SK-N-SH (cell line): ENCODE results near the gene COG2. TPM values are rescaled to one million over a fixed set of nuclear protein-coding genes. Genes with fewer than 3 reads are reported as not detected.

ENCODE experiments used
- CTCF ChIA-PET: fragments of 300-600, 350-600 bp; formaldehyde crosslinking; extraction: SDS; loops from one replicate; lab custom pipeline; 2021; lab: Yijun Ruan, JAX
- POLR2A ChIA-PET: fragments of 350-600 bp; sonication (Branson Sonifier 250); formaldehyde crosslinking; extraction: SDS; loops from one replicate; lab custom pipeline; 2020; ENCODE audit warnings: antibody characterized with exemption, inconsistent platforms; lab: Yijun Ruan, JAX
- DNase-seq: peaks from one replicate; pipeline ENCODE4 v3.0.0; 2012
- H2AFZ ChIP-seq: fragments of 200-600 bp; sonication (generic); 2 replicates; pipeline ENCODE4 v1.8.1; 2016; ENCODE audit warnings: antibody characterized with exemption, mild to moderate bottlenecking, low read depth
- H3F3A ChIP-seq: fragments of 200-600 bp; sonication (generic); replicated peaks from 2 replicates; pipeline ENCODE3; 2016; ENCODE audit warnings: antibody characterized with exemption, mild to moderate bottlenecking; ENCODE audit not compliant: insufficient read depth
- H3K27ac ChIP-seq, 2 experiments: fragments of 200-500 bp in 1 of 2; fragments of 200-600 bp in 1 of 2; sonication (Bioruptor generic) in 1 of 2; sonication (generic), shearing (Covaris generic) in 1 of 2; 2 replicates each; pipeline versions ENCODE4 v1.5.1 to v1.6.1; 2014 to 2016; ENCODE audit warnings: low read depth in 2 of 2, inconsistent platforms in 1 of 2, low read length in 1 of 2, mild to moderate bottlenecking in 1 of 2, mixed read lengths in 1 of 2
- H3K27me3 ChIP-seq: fragments of 200-600 bp; sonication (generic), shearing (Covaris generic); 2 replicates; pipeline ENCODE4 v1.6.1; 2016; ENCODE audit warnings: mixed run types; ENCODE audit not compliant: insufficient read depth
- H3K36me3 ChIP-seq, 2 experiments: fragments of 200-500 bp in 1 of 2; fragments of 200-600 bp in 1 of 2; sonication (Bioruptor generic) in 1 of 2; sonication (generic) in 1 of 2; replicated peaks in 1 of 2; 2 replicates each; pipeline versions ENCODE3 to v1.5.1; 2014 to 2016; ENCODE audit warnings: low read length in 1 of 2, mild to moderate bottlenecking in 1 of 2; ENCODE audit not compliant: insufficient read depth in 2 of 2, control insufficient read depth in 1 of 2
- H3K4me1 ChIP-seq, 2 experiments: fragments of 200-500 bp in 1 of 2; fragments of 200-600 bp in 1 of 2; sonication (Bioruptor generic) in 1 of 2; sonication (generic), shearing (Covaris generic) in 1 of 2; 2 replicates each; pipeline versions ENCODE4 v1.5.1 to v1.6.1; 2014 to 2016; ENCODE audit warnings: low read depth in 1 of 2, low read length in 1 of 2, mixed run types in 1 of 2; ENCODE audit not compliant: insufficient read depth in 2 of 2, control insufficient read depth in 1 of 2
- H3K4me2 ChIP-seq: fragments of 200-600 bp; sonication (generic), shearing (Covaris generic); 2 replicates; pipeline ENCODE4 v1.6.1; 2017; ENCODE audit warnings: mixed run types
- H3K4me3 ChIP-seq, 2 experiments: fragments of 200-500 bp in 1 of 2; fragments of 200-600 bp in 1 of 2; sonication (Bioruptor generic) in 1 of 2; sonication (generic), shearing (Covaris generic) in 1 of 2; 2 replicates each; pipeline versions ENCODE4 v1.5.1 to v1.8.1; 2014 to 2016; ENCODE audit warnings: low read depth in 2 of 2, inconsistent platforms in 1 of 2, low read length in 1 of 2, mild to moderate bottlenecking in 1 of 2, mixed read lengths in 1 of 2, moderate library complexity in 1 of 2
- H3K79me2 ChIP-seq: fragments of 200-600 bp; sonication (generic); 2 replicates; pipeline ENCODE4 v1.8.1; 2017; ENCODE audit warnings: mild to moderate bottlenecking; ENCODE audit not compliant: insufficient read depth
- H3K9ac ChIP-seq: fragments of 200-600 bp; sonication (generic); 2 replicates; pipeline ENCODE4 v1.6.1; 2017; ENCODE audit warnings: mixed run types
- H3K9me2 ChIP-seq: fragments of 200-600 bp; sonication (generic); 2 replicates; pipeline ENCODE4 v1.6.1; 2017; ENCODE audit warnings: mixed run types
- H3K9me3 ChIP-seq: fragments of 200-600 bp; sonication (generic); 2 replicates; pipeline ENCODE4 v1.6.1; 2017; ENCODE audit warnings: mixed run types, mild to moderate bottlenecking, moderate library complexity
- H4K20me1 ChIP-seq: fragments of 200-600 bp; sonication (generic); 2 replicates; pipeline ENCODE4 v1.6.1; 2017; ENCODE audit warnings: mild to moderate bottlenecking, mixed run types; ENCODE audit not compliant: insufficient read depth
- CHD2 ChIP-seq: fragments of 150-350 bp; IDR thresholded peaks from 2 replicates; pipeline ENCODE4 v1.6.1; 2018; ENCODE audit warnings: low read length; ENCODE audit not compliant: partially characterized antibody
- FOXJ3 ChIP-seq: sonication (generic); formaldehyde crosslinking; IDR thresholded peaks from 2 replicates; pipeline ENCODE4 v1.5.1; 2020; ENCODE audit warnings: mild to moderate bottlenecking, missing genetic modification reagents
- GABPA ChIP-seq: IDR thresholded peaks from 2 replicates; pipeline ENCODE4 v1.4.0; 2012; ENCODE audit warnings: low read depth, mild to moderate bottlenecking
- JUND ChIP-seq: IDR thresholded peaks from 2 replicates; pipeline ENCODE4 v1.4.0; 2012
- MEF2A ChIP-seq: IDR thresholded peaks from 2 replicates; pipeline ENCODE4 v1.4.0; 2012; ENCODE audit warnings: low read depth, borderline replicate concordance
- NFIC ChIP-seq: IDR thresholded peaks from 2 replicates; pipeline ENCODE4 v1.4.0; 2012; ENCODE audit warnings: borderline replicate concordance
- NRF1 ChIP-seq: IDR thresholded peaks from 2 replicates; pipeline ENCODE4 v1.6.1; 2012; ENCODE audit warnings: low read depth, mild to moderate bottlenecking, low read length
- POLR2AphosphoS5 ChIP-seq: IDR thresholded peaks from 2 replicates; pipeline ENCODE4 v1.6.1; 2012; ENCODE audit warnings: low read depth, low read length
- RFX5 ChIP-seq: IDR thresholded peaks from 2 replicates; pipeline ENCODE4 v1.6.1; 2012; ENCODE audit warnings: mild to moderate bottlenecking, improper control_type of control experiment, low read length
- SMC3 ChIP-seq: IDR thresholded peaks from 2 replicates; pipeline ENCODE4 v1.6.1; 2012; ENCODE audit warnings: low read depth, low read length, improper control_type of control experiment
- YY1 ChIP-seq: IDR thresholded peaks from 2 replicates; pipeline ENCODE4 v1.4.0; 2012; ENCODE audit warnings: low read depth, mild to moderate bottlenecking
- WGBS: methylation state at CpG from one replicate; pipeline ENCODE4 v1.1.6; 2017; ENCODE audit warnings: low lambda C conversion rate; 5-methylcytosine and 5-hydroxymethylcytosine counted together
- polyA plus RNA-seq, 3 experiments: library from polyadenylated mRNA; depleted of rRNA; stranded (reverse); fragments of >200 nt; gene quantifications; 2 replicates each; pipeline ENCODE4 v1.2.3, GENCODE V29; 2012
- TF ChIP-seq, protein P1 (sequence below): IDR thresholded peaks from 2 replicates; pipeline ENCODE4 v1.4.0; 2012; ENCODE audit warnings: low read depth, borderline replicate concordance
- TF ChIP-seq, protein P2 (sequence below): IDR thresholded peaks from 2 replicates; pipeline ENCODE4 v1.6.1; 2012; ENCODE audit warnings: mild to moderate bottlenecking, low read depth, low read length, moderate library complexity
- TF ChIP-seq, protein P3 (sequence below): IDR thresholded peaks from 2 replicates; pipeline ENCODE4 v1.4.0; 2012; ENCODE audit warnings: low read depth, borderline replicate concordance
- TF ChIP-seq, protein P4 (sequence below): fragments of 150-350 bp; IDR thresholded peaks from 2 replicates; pipeline ENCODE4 v1.6.1; 2016; ENCODE audit warnings: mild to moderate bottlenecking, low read depth, low read length
- TF ChIP-seq, protein P5 (sequence below): fragments of 200-600 bp; sonication (generic); IDR thresholded peaks from 2 replicates; pipeline ENCODE4 v1.6.1; 2017; ENCODE audit warnings: antibody characterized with exemption, mild to moderate bottlenecking, moderate library complexity

Gene COG2
- polyA plus RNA-seq, 1 of the 3 experiments (the other 2 are of a cell fraction): 11.0 TPM

DNA sequence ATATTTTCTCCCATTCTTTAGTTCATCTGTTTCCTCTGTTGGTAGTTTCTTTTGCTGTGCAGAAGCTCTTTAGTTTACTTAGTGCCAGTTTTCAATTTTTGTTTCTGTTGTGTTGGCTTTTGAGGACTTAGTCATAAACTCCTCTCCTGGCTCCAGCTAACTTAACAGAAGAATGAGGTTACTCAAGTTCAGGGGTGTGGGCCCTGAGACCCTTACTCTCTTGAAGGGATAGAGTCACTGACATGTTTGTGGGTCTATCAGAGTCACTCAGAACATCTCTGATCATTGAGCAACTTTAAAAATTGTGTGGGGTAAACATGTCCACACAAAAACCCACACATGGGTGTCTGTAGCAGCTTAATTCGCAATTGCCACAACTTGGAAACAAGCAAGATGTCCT, 57.4 kb downstream of the COG2 start:
- ChIA-PET POLR2A (no interaction called here), CTCF (no interaction called here)
- Histone ChIP-seq H3K27me3 (no peaks in the 10 kb centered on the region), H3K4me2 (no peak overlapping the region), H4K20me1 (no peaks in the 10 kb centered on the region), H3K79me2 (no peaks in the 10 kb centered on the region), H3K27ac (no peak overlapping the region), H3K9ac (no peak overlapping the region), H2AFZ (no peak overlapping the region), H3K4me3 (no peak overlapping the region), H3F3A (no peaks in the 10 kb centered on the region), H3K9me2 (no peaks in the 10 kb centered on the region), H3K36me3 (no peaks in the 10 kb centered on the region), H3K9me3 (no peaks in the 10 kb centered on the region), H3K4me1 (no peaks in the 10 kb centered on the region)
- TF ChIP-seq, protein P1, sequence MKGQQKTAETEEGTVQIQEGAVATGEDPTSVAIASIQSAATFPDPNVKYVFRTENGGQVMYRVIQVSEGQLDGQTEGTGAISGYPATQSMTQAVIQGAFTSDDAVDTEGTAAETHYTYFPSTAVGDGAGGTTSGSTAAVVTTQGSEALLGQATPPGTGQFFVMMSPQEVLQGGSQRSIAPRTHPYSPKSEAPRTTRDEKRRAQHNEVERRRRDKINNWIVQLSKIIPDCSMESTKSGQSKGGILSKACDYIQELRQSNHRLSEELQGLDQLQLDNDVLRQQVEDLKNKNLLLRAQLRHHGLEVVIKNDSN: no peak
- no peak for TF ChIP-seq RFX5
- no peak for TF ChIP-seq SMC3
- TF ChIP-seq, protein P2, sequence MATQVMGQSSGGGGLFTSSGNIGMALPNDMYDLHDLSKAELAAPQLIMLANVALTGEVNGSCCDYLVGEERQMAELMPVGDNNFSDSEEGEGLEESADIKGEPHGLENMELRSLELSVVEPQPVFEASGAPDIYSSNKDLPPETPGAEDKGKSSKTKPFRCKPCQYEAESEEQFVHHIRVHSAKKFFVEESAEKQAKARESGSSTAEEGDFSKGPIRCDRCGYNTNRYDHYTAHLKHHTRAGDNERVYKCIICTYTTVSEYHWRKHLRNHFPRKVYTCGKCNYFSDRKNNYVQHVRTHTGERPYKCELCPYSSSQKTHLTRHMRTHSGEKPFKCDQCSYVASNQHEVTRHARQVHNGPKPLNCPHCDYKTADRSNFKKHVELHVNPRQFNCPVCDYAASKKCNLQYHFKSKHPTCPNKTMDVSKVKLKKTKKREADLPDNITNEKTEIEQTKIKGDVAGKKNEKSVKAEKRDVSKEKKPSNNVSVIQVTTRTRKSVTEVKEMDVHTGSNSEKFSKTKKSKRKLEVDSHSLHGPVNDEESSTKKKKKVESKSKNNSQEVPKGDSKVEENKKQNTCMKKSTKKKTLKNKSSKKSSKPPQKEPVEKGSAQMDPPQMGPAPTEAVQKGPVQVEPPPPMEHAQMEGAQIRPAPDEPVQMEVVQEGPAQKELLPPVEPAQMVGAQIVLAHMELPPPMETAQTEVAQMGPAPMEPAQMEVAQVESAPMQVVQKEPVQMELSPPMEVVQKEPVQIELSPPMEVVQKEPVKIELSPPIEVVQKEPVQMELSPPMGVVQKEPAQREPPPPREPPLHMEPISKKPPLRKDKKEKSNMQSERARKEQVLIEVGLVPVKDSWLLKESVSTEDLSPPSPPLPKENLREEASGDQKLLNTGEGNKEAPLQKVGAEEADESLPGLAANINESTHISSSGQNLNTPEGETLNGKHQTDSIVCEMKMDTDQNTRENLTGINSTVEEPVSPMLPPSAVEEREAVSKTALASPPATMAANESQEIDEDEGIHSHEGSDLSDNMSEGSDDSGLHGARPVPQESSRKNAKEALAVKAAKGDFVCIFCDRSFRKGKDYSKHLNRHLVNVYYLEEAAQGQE: no peak
- 48% methylated on average over 1 of the region's 1 CpG for WGBS
- DNase-seq: no peak

DNA sequence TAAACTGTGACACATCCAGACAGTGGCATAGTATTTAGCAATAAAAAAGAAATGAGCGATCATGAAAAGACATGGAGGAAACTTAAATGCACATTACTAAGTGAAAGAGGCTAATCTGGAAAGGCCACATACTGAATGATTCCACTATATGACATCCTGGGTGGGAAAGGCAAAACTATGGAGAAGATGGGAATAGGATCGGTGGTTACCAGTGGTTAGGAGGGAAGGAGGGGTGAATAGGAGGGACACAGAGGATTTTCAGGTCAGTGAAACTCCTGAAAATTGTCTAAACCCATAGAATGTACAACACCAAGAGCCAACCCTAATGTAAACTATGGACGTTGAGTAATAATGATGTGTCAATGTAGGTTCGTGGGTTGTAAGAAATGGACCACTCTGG, 57.9 kb downstream of the COG2 start:
- no peak overlapping the region for H3K27ac ChIP-seq
- H4K20me1 ChIP-seq: no peaks in the 10 kb centered on the region
- DNase-seq: no peak
- H3K9me2 ChIP-seq: no peaks in the 10 kb centered on the region
- H3K4me3 ChIP-seq: no peak overlapping the region
- no peaks in the 10 kb centered on the region for H3F3A ChIP-seq
- H3K27me3 ChIP-seq: no peaks in the 10 kb centered on the region
- no peaks in the 10 kb centered on the region for H3K4me1 ChIP-seq
- no peaks in the 10 kb centered on the region for H3K79me2 ChIP-seq
- ChIA-PET CTCF (no interaction called here), POLR2A (no interaction called here)
- 63% methylated on average over 4 of the region's 4 CpGs for WGBS
- no peak overlapping the region for H3K9ac ChIP-seq
- no peak overlapping the region for H3K4me2 ChIP-seq
- no peaks in the 10 kb centered on the region for H3K36me3 ChIP-seq
- H3K9me3 ChIP-seq: no peaks in the 10 kb centered on the region
- TF ChIP-seq CHD2 (no peak), YY1 (no peak), JUND (no peak), NFIC (no peak), RFX5 (no peak), POLR2AphosphoS5 (no peak), FOXJ3 (CRISPR knock-in tag) (no peak), MEF2A (no peak), NRF1 (no peak), GABPA (no peak)
- TF ChIP-seq, protein P3, sequence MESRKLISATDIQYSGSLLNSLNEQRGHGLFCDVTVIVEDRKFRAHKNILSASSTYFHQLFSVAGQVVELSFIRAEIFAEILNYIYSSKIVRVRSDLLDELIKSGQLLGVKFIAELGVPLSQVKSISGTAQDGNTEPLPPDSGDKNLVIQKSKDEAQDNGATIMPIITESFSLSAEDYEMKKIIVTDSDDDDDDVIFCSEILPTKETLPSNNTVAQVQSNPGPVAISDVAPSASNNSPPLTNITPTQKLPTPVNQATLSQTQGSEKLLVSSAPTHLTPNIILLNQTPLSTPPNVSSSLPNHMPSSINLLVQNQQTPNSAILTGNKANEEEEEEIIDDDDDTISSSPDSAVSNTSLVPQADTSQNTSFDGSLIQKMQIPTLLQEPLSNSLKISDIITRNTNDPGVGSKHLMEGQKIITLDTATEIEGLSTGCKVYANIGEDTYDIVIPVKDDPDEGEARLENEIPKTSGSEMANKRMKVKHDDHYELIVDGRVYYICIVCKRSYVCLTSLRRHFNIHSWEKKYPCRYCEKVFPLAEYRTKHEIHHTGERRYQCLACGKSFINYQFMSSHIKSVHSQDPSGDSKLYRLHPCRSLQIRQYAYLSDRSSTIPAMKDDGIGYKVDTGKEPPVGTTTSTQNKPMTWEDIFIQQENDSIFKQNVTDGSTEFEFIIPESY: no peak
- TF ChIP-seq, protein P4, sequence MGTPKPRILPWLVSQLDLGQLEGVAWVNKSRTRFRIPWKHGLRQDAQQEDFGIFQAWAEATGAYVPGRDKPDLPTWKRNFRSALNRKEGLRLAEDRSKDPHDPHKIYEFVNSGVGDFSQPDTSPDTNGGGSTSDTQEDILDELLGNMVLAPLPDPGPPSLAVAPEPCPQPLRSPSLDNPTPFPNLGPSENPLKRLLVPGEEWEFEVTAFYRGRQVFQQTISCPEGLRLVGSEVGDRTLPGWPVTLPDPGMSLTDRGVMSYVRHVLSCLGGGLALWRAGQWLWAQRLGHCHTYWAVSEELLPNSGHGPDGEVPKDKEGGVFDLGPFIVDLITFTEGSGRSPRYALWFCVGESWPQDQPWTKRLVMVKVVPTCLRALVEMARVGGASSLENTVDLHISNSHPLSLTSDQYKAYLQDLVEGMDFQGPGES: no peak
- TF ChIP-seq, protein P5, sequence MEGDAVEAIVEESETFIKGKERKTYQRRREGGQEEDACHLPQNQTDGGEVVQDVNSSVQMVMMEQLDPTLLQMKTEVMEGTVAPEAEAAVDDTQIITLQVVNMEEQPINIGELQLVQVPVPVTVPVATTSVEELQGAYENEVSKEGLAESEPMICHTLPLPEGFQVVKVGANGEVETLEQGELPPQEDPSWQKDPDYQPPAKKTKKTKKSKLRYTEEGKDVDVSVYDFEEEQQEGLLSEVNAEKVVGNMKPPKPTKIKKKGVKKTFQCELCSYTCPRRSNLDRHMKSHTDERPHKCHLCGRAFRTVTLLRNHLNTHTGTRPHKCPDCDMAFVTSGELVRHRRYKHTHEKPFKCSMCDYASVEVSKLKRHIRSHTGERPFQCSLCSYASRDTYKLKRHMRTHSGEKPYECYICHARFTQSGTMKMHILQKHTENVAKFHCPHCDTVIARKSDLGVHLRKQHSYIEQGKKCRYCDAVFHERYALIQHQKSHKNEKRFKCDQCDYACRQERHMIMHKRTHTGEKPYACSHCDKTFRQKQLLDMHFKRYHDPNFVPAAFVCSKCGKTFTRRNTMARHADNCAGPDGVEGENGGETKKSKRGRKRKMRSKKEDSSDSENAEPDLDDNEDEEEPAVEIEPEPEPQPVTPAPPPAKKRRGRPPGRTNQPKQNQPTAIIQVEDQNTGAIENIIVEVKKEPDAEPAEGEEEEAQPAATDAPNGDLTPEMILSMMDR: no peak
- H2AFZ ChIP-seq: no peak overlapping the region
